Measurements from ENCODE around the gene MRGPRX3.
"Not testable (repeated sequence)": the region's sequence is repeated elsewhere in the genome, so short reads cannot be mapped to it uniquely, and the experiment has no call there.

The MRGPRX3 gene

GRCh38 chr11:18132341-18132740 is at the start of gene MRGPRX3:
MRGPRX3 (plus strand) TSS chr11:18132571; CDS start chr11:18137203, 4,632 bp downstream.
- no peak for DNase-seq

- DNase-seq: no peak
These were observed 44.0 kb upstream of the MRGPRX3 start for GRCh38 chr11:18088366-18088765.

GRCh38 chr11:18088966-18089365 is 43.4 kb upstream of the MRGPRX3 start:
- no peak for DNase-seq

GRCh38 chr11:18091731-18092130 is 40.6 kb upstream of the MRGPRX3 start:
- DNase-seq: no peak

- DNase-seq: no peak
These were observed 38.4 kb upstream of the MRGPRX3 start for GRCh38 chr11:18093959-18094358.

GRCh38 chr11:18100926-18101656 is 31.3 kb upstream of the MRGPRX3 start:
- no peak for DNase-seq

- no peak for DNase-seq
These were observed 27.1 kb upstream of the MRGPRX3 start for GRCh38 chr11:18105086-18105801.

- DNase-seq: peak; percentile 16
These were observed 26.4 kb upstream of the MRGPRX3 start, which contains the start of gene SAAL1 for GRCh38 chr11:18105802-18106574. SAAL1 (minus strand) TSS chr11:18106082; CDS start chr11:18106041, 41 bp downstream.

GRCh38 chr11:18106688-18107087 is 25.7 kb upstream of the MRGPRX3 start:
- no peak for DNase-seq

GRCh38 chr11:18108254-18108653 is 24.1 kb upstream of the MRGPRX3 start:
- no peak for DNase-seq

- no peak for DNase-seq
These were observed 21.4 kb upstream of the MRGPRX3 start for GRCh38 chr11:18111005-18111404.

- peak; percentile 24 for DNase-seq
These were observed 16.8 kb upstream of the MRGPRX3 start for GRCh38 chr11:18115360-18116127.

- DNase-seq: not testable (repeated sequence)
These were observed 11.0 kb upstream of the MRGPRX3 start for GRCh38 chr11:18121331-18121828.

GRCh38 chr11:18131115-18131514 is 1.3 kb upstream of the MRGPRX3 start:
- not testable (repeated sequence) for DNase-seq

- DNase-seq: no peak
These were observed 2.9 kb downstream of the MRGPRX3 start for GRCh38 chr11:18135308-18135707.

GRCh38 chr11:18137186-18137800 is 4.9 kb downstream of the MRGPRX3 start:
- no peak for DNase-seq

GRCh38 chr11:18140145-18140544 is 7.8 kb downstream of the MRGPRX3 start:
- DNase-seq: no peak

GRCh38 chr11:18144243-18144642 is 11.9 kb downstream of the MRGPRX3 start:
- no peak for DNase-seq

GRCh38 chr11:18145025-18145424 is 12.7 kb downstream of the MRGPRX3 start:
- no peak for DNase-seq

GRCh38 chr11:18145837-18146236 is 13.5 kb downstream of the MRGPRX3 start:
- DNase-seq: no peak

GRCh38 chr11:18151581-18151980 is 19.2 kb downstream of the MRGPRX3 start:
- no peak for DNase-seq

GRCh38 chr11:18168372-18168771 is 36.0 kb downstream of the MRGPRX3 start:
- DNase-seq: no peak
